WTC11 (cell line): ENCODE results near the gene MAGI2.

Experiments used
- CTCF ChIP-seq: fragments of 200-600 bp; IDR thresholded peaks from 2 replicates; pipeline ENCODE4 v1.8.0; 2022; ENCODE audit warnings: antibody characterized with exemption
- ZNF423 ChIP-seq: fragments of 250-450 bp; sonication (Bioruptor Pico); IDR thresholded peaks from 2 replicates; pipeline ENCODE4 v2.1.2; 2022; ENCODE audit warnings: mild to moderate bottlenecking, moderate library complexity
- TF ChIP-seq, protein P1 (sequence below): sonication (generic); formaldehyde crosslinking; IDR thresholded peaks from 2 replicates; pipeline ENCODE4 v1.8.1; 2022; ENCODE audit warnings: missing genetic modification reagents, borderline replicate concordance

- TF ChIP-seq, protein P1, sequence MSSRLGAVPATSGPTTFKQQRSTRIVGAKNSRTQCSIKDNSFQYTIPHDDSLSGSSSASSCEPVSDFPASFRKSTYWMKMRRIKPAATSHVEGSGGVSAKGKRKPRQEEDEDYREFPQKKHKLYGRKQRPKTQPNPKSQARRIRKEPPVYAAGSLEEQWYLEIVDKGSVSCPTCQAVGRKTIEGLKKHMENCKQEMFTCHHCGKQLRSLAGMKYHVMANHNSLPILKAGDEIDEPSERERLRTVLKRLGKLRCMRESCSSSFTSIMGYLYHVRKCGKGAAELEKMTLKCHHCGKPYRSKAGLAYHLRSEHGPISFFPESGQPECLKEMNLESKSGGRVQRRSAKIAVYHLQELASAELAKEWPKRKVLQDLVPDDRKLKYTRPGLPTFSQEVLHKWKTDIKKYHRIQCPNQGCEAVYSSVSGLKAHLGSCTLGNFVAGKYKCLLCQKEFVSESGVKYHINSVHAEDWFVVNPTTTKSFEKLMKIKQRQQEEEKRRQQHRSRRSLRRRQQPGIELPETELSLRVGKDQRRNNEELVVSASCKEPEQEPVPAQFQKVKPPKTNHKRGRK, result no peak
- TF ChIP-seq CTCF (no peak), ZNF423 (no peak)
Measured at GRCh38 chr7:78173666-78174065, 1279.8 kb downstream of the MAGI2 start.
